ENCODE results near the gene WDR88.
"Not testable (repeated sequence)": the region's sequence is repeated elsewhere in the genome, so short reads cannot be mapped to it uniquely, and the experiment has no call there.

Gene WDR88

DNA sequence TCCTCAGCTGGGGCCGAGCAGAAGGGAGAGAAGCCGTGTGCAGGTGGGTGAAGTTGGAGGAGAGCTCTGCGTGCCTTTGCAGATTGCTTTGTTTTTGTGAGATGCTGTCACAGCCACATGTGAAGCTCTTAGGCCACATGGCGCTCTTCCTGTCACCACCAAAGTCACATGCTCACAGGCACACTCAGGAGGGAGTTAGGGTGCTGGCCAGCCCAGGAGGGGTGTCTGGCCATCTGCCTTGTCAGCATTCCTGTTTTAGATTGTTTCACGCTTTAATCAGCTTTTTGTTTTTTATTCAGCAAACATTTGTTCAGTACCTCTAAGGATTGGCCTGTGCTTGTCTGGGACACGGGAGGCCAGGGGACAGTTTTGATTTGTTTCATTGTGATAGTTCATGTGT, 29.0 kb upstream of the WDR88 start:
- H3K9me3 ChIP-seq (ENCODE audit: control insufficient read depth, insufficient read depth, low read length): no peaks in the 10 kb centered on the region
- peaks cover 51% of the 10 kb centered on the region for H3K36me3 ChIP-seq (ENCODE audit: control insufficient read depth, insufficient read depth, low read length)
- no peak overlapping the region for H3K4me3 ChIP-seq (ENCODE audit: low read depth, low read length)
- no peaks in the 10 kb centered on the region for H3K4me1 ChIP-seq (ENCODE audit: control insufficient read depth, insufficient read depth, low read length)
- no peak overlapping the region for H3K27ac ChIP-seq (ENCODE audit: low read depth, low read length)
- H3K9ac ChIP-seq (ENCODE audit: low read depth, low read length): no peak overlapping the region
- H3K27me3 ChIP-seq (ENCODE audit: control insufficient read depth, insufficient read depth, low read length): no peaks in the 10 kb centered on the region

DNA sequence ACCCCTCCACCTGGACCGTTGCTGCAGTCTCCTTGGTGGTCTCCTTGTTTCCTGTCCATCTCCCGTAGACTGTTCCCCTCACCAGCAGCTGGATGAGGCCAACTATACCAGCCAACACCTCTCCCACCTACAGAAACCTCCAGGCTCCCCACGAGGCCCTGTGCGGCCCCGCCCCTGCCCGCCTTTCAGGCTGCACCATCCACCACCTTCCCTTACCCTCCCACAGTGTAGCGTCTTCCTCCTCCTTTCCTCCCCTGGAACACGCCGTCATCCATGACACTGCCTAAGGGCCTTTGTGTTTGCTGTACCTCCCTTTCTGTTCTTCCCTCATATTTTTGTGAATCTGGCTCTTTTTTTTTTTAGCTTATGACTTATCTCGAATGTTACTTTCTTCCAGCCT, 23.8 kb upstream of the WDR88 start:
- Histone ChIP-seq H3K27me3 (ENCODE audit: control insufficient read depth, insufficient read depth, low read length) (no peaks in the 10 kb centered on the region), H3K4me3 (ENCODE audit: low read depth, low read length) (no peak overlapping the region), H3K9me3 (ENCODE audit: control insufficient read depth, insufficient read depth, low read length) (no peaks in the 10 kb centered on the region), H3K36me3 (ENCODE audit: control insufficient read depth, insufficient read depth, low read length) (peaks cover 67% of the 10 kb centered on the region), H3K9ac (ENCODE audit: low read depth, low read length) (no peak overlapping the region), H3K27ac (ENCODE audit: low read depth, low read length) (no peak overlapping the region), H3K4me1 (ENCODE audit: control insufficient read depth, insufficient read depth, low read length) (no peaks in the 10 kb centered on the region)

DNA sequence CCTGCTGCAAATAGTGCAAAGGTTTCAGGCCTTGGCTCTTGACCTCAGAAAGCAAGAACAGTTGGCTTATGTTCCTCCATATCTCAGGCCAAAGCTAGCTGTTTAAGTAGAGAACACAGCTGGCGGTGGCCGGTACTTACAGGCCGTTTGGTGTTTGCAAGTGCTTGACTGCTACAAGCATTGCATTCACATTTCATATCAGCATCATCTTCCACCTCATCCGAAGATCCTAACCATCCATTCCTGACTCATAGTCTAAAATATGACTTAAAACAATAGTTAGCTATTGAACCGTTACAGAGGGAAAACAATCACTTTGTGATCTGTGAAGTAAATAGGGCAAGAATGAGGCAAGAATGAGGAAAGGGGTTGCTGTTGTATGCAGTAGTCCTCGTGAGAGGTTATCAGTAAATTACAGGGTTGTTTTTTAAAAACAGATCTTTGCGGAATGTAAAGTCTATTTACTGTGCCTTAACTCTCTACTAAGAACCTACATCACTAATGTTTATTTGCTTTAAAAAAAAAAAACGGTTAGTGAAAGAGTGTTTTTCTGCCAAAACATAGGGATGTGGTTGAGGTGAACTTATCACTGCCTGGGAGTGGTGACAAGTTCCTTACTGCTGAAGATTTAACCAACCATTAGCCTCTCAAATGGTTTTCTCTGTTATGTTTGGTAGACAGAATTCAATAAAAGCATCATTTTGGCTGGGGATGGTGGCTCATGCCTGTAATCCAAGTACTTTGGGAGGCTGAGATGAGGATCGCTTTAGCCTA, 21.6 kb upstream of the WDR88 start:
- Histone ChIP-seq H3K4me1 (ENCODE audit: control insufficient read depth, insufficient read depth, low read length) (no peaks in the 10 kb centered on the region), H3K9me3 (ENCODE audit: control insufficient read depth, insufficient read depth, low read length) (no peaks in the 10 kb centered on the region), H3K27ac (ENCODE audit: low read depth, low read length) (no peak overlapping the region), H3K27me3 (ENCODE audit: control insufficient read depth, insufficient read depth, low read length) (no peaks in the 10 kb centered on the region), H3K4me3 (ENCODE audit: low read depth, low read length) (no peak overlapping the region), H3K36me3 (ENCODE audit: control insufficient read depth, insufficient read depth, low read length) (peaks cover 77% of the 10 kb centered on the region), H3K9ac (ENCODE audit: low read depth, low read length) (no peak overlapping the region)

DNA sequence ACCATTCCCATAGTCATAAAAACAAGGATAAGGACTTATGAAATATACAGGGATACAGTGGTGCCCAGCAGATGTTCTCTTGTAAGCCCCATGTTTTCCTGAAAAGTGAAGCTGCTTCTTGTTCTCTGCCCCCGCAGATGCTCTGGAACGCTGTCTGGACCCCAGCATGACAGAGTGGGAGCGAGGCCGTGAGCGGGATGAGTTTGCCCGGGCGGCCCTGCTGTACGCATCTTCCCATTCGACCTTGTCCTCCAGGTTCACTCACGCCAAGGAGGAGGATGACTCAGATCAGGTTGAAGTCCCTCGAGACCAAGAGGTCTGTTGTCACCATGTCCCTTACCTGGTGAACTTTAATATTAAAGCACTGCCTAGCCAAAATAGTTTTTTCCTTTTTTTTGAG, 20.3 kb upstream of the WDR88 start:
- Histone ChIP-seq H3K27ac (ENCODE audit: low read depth, low read length) (no peak overlapping the region), H3K9me3 (ENCODE audit: control insufficient read depth, insufficient read depth, low read length) (no peaks in the 10 kb centered on the region), H3K4me3 (ENCODE audit: low read depth, low read length) (no peak overlapping the region), H3K36me3 (ENCODE audit: control insufficient read depth, insufficient read depth, low read length) (peaks cover 80% of the 10 kb centered on the region), H3K4me1 (ENCODE audit: control insufficient read depth, insufficient read depth, low read length) (no peaks in the 10 kb centered on the region), H3K9ac (ENCODE audit: low read depth, low read length) (no peak overlapping the region), H3K27me3 (ENCODE audit: control insufficient read depth, insufficient read depth, low read length) (no peaks in the 10 kb centered on the region)

DNA sequence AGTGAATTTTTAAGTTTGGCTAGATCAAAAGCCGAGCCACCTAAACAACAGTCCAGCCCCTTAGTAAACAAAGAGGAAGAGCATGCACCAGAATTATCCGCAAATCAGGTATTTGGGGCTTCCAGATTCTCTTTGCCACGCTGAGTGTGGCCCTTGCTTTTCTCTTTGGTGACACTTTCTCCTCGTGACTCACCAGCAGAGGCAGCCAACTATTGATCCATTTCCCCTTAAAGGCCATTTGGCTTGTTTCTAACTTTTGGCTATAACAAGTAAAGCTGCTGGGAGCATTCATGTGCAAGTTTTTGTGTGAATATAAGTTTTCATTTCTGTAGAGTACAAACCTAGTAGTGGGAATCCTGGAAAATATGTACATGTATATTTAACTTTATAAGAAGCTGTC, 17.6 kb upstream of the WDR88 start:
- Histone ChIP-seq H3K27me3 (ENCODE audit: control insufficient read depth, insufficient read depth, low read length) (no peaks in the 10 kb centered on the region), H3K27ac (ENCODE audit: low read depth, low read length) (no peak overlapping the region), H3K9me3 (ENCODE audit: control insufficient read depth, insufficient read depth, low read length) (no peaks in the 10 kb centered on the region), H3K4me1 (ENCODE audit: control insufficient read depth, insufficient read depth, low read length) (no peaks in the 10 kb centered on the region), H3K9ac (ENCODE audit: low read depth, low read length) (no peak overlapping the region), H3K4me3 (ENCODE audit: low read depth, low read length) (no peak overlapping the region), H3K36me3 (ENCODE audit: control insufficient read depth, insufficient read depth, low read length) (peaks cover 73% of the 10 kb centered on the region)

DNA sequence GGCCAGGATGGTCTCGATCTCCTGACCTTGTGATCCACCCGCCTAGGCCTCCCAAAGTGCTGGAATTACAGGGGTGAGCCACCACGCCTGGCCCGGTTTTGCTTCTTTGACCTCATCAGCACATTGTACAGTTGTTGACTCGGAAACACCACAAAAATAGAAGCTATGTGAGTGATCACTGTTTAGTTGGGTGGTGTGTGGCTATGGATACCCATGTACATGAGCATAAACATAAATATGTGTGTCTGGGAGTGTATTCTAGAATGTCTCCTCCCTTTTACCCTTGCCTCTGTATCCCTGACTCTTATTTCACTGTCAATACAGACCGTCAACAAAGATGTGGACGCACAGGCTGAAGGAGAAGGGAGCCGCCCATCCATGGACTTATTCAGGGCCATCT, 14.4 kb upstream of the WDR88 start:
- Histone ChIP-seq H3K9me3 (ENCODE audit: control insufficient read depth, insufficient read depth, low read length) (no peaks in the 10 kb centered on the region), H3K36me3 (ENCODE audit: control insufficient read depth, insufficient read depth, low read length) (peaks cover 49% of the 10 kb centered on the region), H3K4me3 (ENCODE audit: low read depth, low read length) (no peak overlapping the region), H3K27ac (ENCODE audit: low read depth, low read length) (no peak overlapping the region), H3K9ac (ENCODE audit: low read depth, low read length) (no peak overlapping the region), H3K27me3 (ENCODE audit: control insufficient read depth, insufficient read depth, low read length) (no peaks in the 10 kb centered on the region), H3K4me1 (ENCODE audit: control insufficient read depth, insufficient read depth, low read length) (no peaks in the 10 kb centered on the region)

DNA sequence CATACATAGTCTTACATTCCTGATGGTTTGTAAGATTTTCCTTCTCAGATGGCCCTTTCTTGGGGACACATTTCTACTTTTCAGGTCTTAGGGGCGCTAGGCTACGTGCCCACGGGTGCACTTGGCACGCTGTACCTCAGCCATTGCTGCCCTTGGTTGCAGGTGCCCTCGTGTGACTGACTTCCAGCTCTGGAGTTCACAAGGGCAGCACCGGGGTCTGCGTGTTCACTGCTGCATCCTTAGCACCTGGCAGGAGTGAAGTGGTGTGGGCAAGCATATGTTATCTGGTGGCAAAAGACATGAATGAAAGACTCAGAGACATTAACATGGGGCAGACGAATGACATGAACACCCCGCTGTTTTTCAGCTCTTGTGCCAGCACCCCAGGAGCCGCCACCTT, 13.3 kb upstream of the WDR88 start:
- peaks cover 40% of the 10 kb centered on the region for H3K36me3 ChIP-seq (ENCODE audit: control insufficient read depth, insufficient read depth, low read length)
- no peak overlapping the region for H3K27ac ChIP-seq (ENCODE audit: low read depth, low read length)
- no peaks in the 10 kb centered on the region for H3K27me3 ChIP-seq (ENCODE audit: control insufficient read depth, insufficient read depth, low read length)
- no peaks in the 10 kb centered on the region for H3K9me3 ChIP-seq (ENCODE audit: control insufficient read depth, insufficient read depth, low read length)
- H3K9ac ChIP-seq (ENCODE audit: low read depth, low read length): no peak overlapping the region
- no peaks in the 10 kb centered on the region for H3K4me1 ChIP-seq (ENCODE audit: control insufficient read depth, insufficient read depth, low read length)
- no peak overlapping the region for H3K4me3 ChIP-seq (ENCODE audit: low read depth, low read length)

DNA sequence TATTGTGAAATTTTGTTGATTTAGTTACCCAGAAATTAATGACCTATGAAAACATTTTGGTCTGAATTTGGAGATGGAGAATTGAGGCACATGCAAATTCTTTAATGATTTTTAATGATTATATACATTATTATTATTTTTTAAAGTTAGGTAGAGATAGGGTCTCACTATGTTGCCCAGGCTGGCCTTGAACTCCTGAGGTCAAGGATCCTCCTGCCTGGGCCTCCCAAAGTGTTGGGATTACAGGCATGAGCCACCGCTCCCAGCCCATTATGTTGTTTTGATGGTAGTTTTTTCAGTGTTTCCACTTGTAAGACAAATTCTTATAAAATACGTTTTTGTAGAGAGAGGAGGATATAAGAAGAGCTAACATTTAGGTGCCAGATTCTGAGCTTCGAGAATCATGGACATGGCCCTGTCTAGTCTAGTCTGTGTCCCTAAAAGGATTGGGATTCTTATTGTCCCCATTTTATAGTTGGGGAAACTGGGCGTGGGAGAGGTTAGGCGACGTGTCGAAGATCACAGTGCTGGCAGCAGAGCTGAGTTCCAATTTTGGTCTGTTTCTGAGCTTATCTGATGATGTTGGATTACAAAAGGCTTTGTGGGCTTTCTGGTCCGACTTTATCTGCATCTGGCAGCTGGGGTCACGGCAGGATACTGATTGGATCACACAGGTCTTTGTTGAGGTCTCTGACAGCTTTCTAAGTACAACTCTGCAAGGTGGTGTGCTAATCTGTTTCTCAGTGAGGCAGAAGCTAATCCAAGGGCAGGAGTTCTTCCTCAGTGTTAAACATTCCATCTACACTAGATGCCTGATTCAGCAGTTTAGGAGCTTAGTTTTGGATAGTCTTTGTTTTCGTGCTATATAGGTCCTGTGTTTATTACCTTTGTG, 7.5 kb upstream of the WDR88 start:
- H3K4me3 ChIP-seq (ENCODE audit: low read depth, low read length): no peak overlapping the region
- no peaks in the 10 kb centered on the region for H3K9me3 ChIP-seq (ENCODE audit: control insufficient read depth, insufficient read depth, low read length)
- peak overlapping the region; percentile 51 for H3K27ac ChIP-seq (ENCODE audit: low read depth, low read length)
- no peak overlapping the region for H3K9ac ChIP-seq (ENCODE audit: low read depth, low read length)
- no peaks in the 10 kb centered on the region for H3K27me3 ChIP-seq (ENCODE audit: control insufficient read depth, insufficient read depth, low read length)
- no peaks in the 10 kb centered on the region for H3K4me1 ChIP-seq (ENCODE audit: control insufficient read depth, insufficient read depth, low read length)
- H3K36me3 ChIP-seq (ENCODE audit: control insufficient read depth, insufficient read depth, low read length): peaks cover 30% of the 10 kb centered on the region

DNA sequence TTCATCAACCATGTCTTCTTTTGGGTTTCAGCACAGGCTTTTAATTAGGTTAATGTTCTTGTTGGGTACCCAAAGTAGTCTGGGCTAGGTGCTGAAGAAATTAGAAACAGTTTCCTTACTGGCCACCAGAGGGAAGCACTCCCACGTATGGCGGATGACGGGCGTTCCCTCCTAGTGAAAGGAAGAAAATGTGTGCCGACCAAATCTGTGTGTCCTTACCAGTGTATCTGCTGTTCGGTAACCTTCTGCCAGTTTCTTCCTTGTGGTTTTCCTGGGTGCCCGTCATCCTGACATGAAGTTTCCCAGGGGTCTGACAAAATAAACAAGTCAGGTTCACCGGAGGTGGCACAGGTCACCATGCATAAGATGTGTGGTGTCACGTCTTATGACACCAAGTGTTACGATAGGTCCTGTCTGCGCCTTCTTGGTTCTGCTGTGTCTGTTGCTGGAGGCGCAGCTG, 6.0 kb upstream of the WDR88 start:
- no peaks in the 10 kb centered on the region for H3K4me1 ChIP-seq (ENCODE audit: control insufficient read depth, insufficient read depth, low read length)
- H3K27me3 ChIP-seq (ENCODE audit: control insufficient read depth, insufficient read depth, low read length): no peaks in the 10 kb centered on the region
- H3K27ac ChIP-seq (ENCODE audit: low read depth, low read length): no peak overlapping the region
- no peaks in the 10 kb centered on the region for H3K9me3 ChIP-seq (ENCODE audit: control insufficient read depth, insufficient read depth, low read length)
- H3K9ac ChIP-seq (ENCODE audit: low read depth, low read length): no peak overlapping the region
- H3K4me3 ChIP-seq (ENCODE audit: low read depth, low read length): no peak overlapping the region
- peaks cover 38% of the 10 kb centered on the region for H3K36me3 ChIP-seq (ENCODE audit: control insufficient read depth, insufficient read depth, low read length)

DNA sequence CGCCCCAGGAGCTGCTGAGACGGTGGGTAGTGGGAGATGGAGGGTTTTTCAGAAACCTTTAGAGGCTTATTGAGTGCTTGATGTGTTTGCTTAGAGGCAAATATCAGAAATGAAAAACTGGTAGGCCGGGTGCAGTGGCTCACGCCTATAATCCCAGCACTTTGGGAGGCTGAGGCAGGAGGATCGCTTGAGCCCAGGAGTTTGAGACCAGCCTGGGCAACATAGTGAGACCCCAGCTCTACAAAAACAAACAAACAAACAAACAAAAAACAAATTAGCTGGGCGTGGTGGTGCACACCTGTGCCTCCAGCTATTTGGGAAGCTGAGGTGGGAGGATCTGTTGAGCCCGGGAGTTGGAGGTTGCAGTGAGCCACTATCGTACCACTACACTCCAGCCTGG, 5.2 kb upstream of the WDR88 start:
- not testable (repeated sequence) for H3K4me3 ChIP-seq (ENCODE audit: low read depth, low read length); H3K9me3 ChIP-seq (ENCODE audit: control insufficient read depth, insufficient read depth, low read length); H3K27ac ChIP-seq (ENCODE audit: low read depth, low read length); H3K9ac ChIP-seq (ENCODE audit: low read depth, low read length); H3K4me1 ChIP-seq (ENCODE audit: control insufficient read depth, insufficient read depth, low read length); H3K27me3 ChIP-seq (ENCODE audit: control insufficient read depth, insufficient read depth, low read length)
- H3K36me3 ChIP-seq (ENCODE audit: control insufficient read depth, insufficient read depth, low read length): peaks cover 38% of the 10 kb centered on the region

DNA sequence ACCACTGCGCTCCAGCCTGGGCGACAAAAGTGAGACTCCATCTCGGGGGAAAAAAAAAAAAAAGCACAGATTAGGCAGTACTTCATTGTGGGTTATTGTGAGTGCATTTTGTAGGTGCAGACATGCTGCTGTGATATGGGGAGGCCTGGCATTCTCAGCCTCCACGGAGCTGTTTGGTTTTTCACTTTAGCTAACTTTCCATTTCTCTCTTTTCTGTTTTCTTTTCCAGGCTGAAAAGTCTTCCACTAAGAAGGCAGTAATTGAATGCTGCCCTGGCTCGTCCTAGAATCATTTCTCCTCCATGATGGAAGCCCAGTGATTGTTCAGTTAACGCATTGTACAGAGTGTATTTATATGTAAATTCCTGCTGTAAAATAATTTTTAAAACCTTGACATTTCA, 2.0 kb upstream of the WDR88 start:
- H3K4me3 ChIP-seq (ENCODE audit: low read depth, low read length): no peak overlapping the region
- H3K27ac ChIP-seq (ENCODE audit: low read depth, low read length): no peak overlapping the region
- no peaks in the 10 kb centered on the region for H3K9me3 ChIP-seq (ENCODE audit: control insufficient read depth, insufficient read depth, low read length)
- H3K4me1 ChIP-seq (ENCODE audit: control insufficient read depth, insufficient read depth, low read length): no peaks in the 10 kb centered on the region
- peaks cover 35% of the 10 kb centered on the region for H3K36me3 ChIP-seq (ENCODE audit: control insufficient read depth, insufficient read depth, low read length)
- no peak overlapping the region for H3K9ac ChIP-seq (ENCODE audit: low read depth, low read length)
- H3K27me3 ChIP-seq (ENCODE audit: control insufficient read depth, insufficient read depth, low read length): no peaks in the 10 kb centered on the region

Data from HUES48 (cell line).